Tibial artery (tissue), 4 donors: ENCODE measurements around the gene SLC1A3.
"Not testable (repeated sequence)": the region's sequence is repeated elsewhere in the genome, so short reads cannot be mapped to it uniquely, and the experiment has no call there.

ENCODE experiments used
- DNase-seq, 2 donors: peaks; one replicate each; pipeline ENCODE4 v3.0.0-alpha.2; 2019
- H3K27ac ChIP-seq, 2 donors: fragments of 200-600 bp; sonication (generic) in 1 of 2; 1 replicate in 1 of 2; 2 replicates in 1 of 2; pipeline ENCODE4 v1.5.1; 2018 to 2019; ENCODE audit warnings: mild to moderate bottlenecking in 1 of 2
- H3K27me3 ChIP-seq, 2 donors: fragments of 200-600 bp; sonication (generic) in 1 of 2; one replicate each; pipeline versions ENCODE4 v1.5.1 to v1.6.0; 2016 to 2019
- H3K36me3 ChIP-seq, 3 donors: fragments of 200-600 bp; sonication (generic) in 2 of 3; one replicate each; pipeline ENCODE4 v1.5.1; 2016 to 2019; ENCODE audit warnings: mild to moderate bottlenecking in 2 of 3
- H3K4me1 ChIP-seq, 4 donors: fragments of 200-600 bp; sonication (generic) in 2 of 4; 1 replicate in 3 of 4; 2 replicates in 1 of 4; pipeline ENCODE4 v1.5.1; 2016 to 2019
- H3K4me3 ChIP-seq, 2 donors: fragments of 200-600 bp; sonication (generic) in 1 of 2; 1 replicate in 1 of 2; 2 replicates in 1 of 2; pipeline ENCODE4 v1.5.1; 2018 to 2019; ENCODE audit warnings: mild to moderate bottlenecking in 2 of 2
- H3K9me3 ChIP-seq, 3 donors: fragments of 200-600 bp; sonication (generic) in 1 of 3; one replicate each; pipeline ENCODE4 v1.5.1; 2016 to 2019
- CTCF ChIP-seq, 2 experiments: fragments of 200-600 bp in 1 of 2; fragments of 450-650 bp in 1 of 2; IDR thresholded peaks; one replicate each; pipeline ENCODE4 v1.5.1; 2017 to 2019; ENCODE audit warnings: antibody characterized with exemption in 2 of 2, mild to moderate bottlenecking in 1 of 2, moderate library complexity in 1 of 2
- intact Hi-C: fragments of 100-400 bp; cut with DNase I; formaldehyde crosslinking; loops from one replicate; pipeline ENCODE4 v1.15.0; 2023; ENCODE audit warnings: low total_unique reads

SLC1A3 gene

GRCh38 chr5:36571401-36572042, 34.9 kb upstream of the SLC1A3 start:
- no peak for DNase-seq
- no peaks in the 10 kb centered on the region for H3K9me3 ChIP-seq
- no peak overlapping the region for H3K4me3 ChIP-seq
- H3K36me3 ChIP-seq = no peaks in the 10 kb centered on the region
- H3K4me1 ChIP-seq = peaks cover 0 to 12% (median 4%) of the 10 kb centered on the region in 4 donors
- intact Hi-C loops = no loop called here
- no peak for TF ChIP-seq CTCF (IDR thresholded peaks at IDR 0.05)
- no peak overlapping the region for H3K27ac ChIP-seq
- no peaks in the 10 kb centered on the region for H3K27me3 ChIP-seq

- intact Hi-C loops = no loop called here
- Histone ChIP-seq H3K4me3 (no peak overlapping the region), H3K9me3 (no peaks in the 10 kb centered on the region), H3K27ac (no peak overlapping the region), H3K4me1 (peaks cover 0 to 12% (median 4%) of the 10 kb centered on the region in 4 donors), H3K36me3 (no peaks in the 10 kb centered on the region), H3K27me3 (no peaks in the 10 kb centered on the region)
- no peak for TF ChIP-seq CTCF (IDR thresholded peaks at IDR 0.05)
- no peak for DNase-seq
These were observed 33.0 kb upstream of the SLC1A3 start for GRCh38 chr5:36573438-36573837.

DNA sequence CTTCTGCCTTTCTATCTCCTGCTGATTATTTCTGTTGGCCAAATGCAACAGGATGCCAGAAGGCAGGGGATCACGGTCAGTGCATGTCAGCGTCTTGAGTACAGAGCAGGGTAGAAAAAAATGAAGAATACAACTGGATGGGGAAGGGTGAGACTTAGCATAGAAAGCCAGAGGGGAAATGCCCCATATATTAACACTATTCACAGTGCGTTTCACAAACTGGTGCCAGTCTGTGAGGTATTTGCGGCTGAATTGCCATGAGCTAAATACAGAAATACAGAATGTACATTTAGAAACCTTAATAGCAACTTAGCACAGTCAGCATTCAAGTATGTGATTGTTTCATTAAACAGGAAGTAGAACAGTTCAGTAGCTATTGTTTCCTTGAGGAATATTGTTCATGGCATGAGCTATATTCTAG, 31.0 kb upstream of the SLC1A3 start:
- H3K9me3 ChIP-seq = no peaks in the 10 kb centered on the region
- H3K27me3 ChIP-seq = no peaks in the 10 kb centered on the region
- intact Hi-C loops = no loop called here
- H3K4me3 ChIP-seq = no peak overlapping the region
- no peak for TF ChIP-seq CTCF (IDR thresholded peaks at IDR 0.05)
- no peak overlapping the region for H3K27ac ChIP-seq
- no peaks in the 10 kb centered on the region for H3K36me3 ChIP-seq
- no peaks in the 10 kb centered on the region for H3K4me1 ChIP-seq
- no peak for DNase-seq

DNA sequence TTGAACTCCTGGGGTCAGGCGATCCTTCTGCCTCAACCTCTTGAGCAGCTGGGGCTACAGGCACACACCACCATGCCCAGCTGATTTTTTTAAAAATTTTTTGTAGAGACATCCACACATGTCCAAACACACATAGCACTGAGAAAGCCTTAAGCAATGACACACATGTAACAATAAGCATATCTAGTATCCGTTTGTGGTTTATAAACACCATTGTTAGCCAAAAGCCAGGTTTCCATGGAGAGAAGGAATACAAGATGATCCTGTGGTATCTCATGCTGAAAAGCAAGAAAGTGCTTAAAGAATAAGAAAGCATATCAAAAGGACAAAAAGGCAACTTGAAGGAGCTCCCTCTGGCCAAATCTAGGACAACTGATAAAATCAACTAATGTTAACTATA, 29.7 kb upstream of the SLC1A3 start:
- Histone ChIP-seq H3K4me3 (no peak overlapping the region), H3K4me1 (no peaks in the 10 kb centered on the region), H3K27me3 (no peaks in the 10 kb centered on the region), H3K36me3 (no peaks in the 10 kb centered on the region), H3K27ac (no peak overlapping the region), H3K9me3 (no peaks in the 10 kb centered on the region)
- DNase-seq = no peak
- intact Hi-C loops = no loop called here
- no peak for TF ChIP-seq CTCF (IDR thresholded peaks at IDR 0.05)

- H3K27me3 ChIP-seq, H3K9me3 ChIP-seq, DNase-seq, intact Hi-C loops, H3K4me1 ChIP-seq, H3K4me3 ChIP-seq, H3K36me3 ChIP-seq, H3K27ac ChIP-seq: not testable (repeated sequence)
These were observed 26.5 kb upstream of the SLC1A3 start for GRCh38 chr5:36579858-36580257.

GRCh38 chr5:36581070-36581469, 25.3 kb upstream of the SLC1A3 start:
- no peak for DNase-seq
- intact Hi-C loops = no loop called here
- H3K9me3 ChIP-seq = no peaks in the 10 kb centered on the region
- no peaks in the 10 kb centered on the region for H3K27me3 ChIP-seq
- no peak overlapping the region for H3K27ac ChIP-seq
- no peaks in the 10 kb centered on the region for H3K36me3 ChIP-seq
- H3K4me3 ChIP-seq = no peak overlapping the region
- no peaks in the 10 kb centered on the region for H3K4me1 ChIP-seq
- TF ChIP-seq CTCF (IDR thresholded peaks at IDR 0.05) = no peak
